Stimulated activated CD8-positive, alpha-beta memory T cell treated with anti-CD3 and anti-CD28 coated beads, Interleukin-4, amount 100 ng/mL, for 24 hours (primary cell): Measurements from ENCODE around the gene USP37.

Experiments used
- DNase-seq: peaks from one replicate; pipeline ENCODE4 v3.0.0-alpha.2; 2020; ENCODE audit warnings: low read depth

Gene USP37, protein sequence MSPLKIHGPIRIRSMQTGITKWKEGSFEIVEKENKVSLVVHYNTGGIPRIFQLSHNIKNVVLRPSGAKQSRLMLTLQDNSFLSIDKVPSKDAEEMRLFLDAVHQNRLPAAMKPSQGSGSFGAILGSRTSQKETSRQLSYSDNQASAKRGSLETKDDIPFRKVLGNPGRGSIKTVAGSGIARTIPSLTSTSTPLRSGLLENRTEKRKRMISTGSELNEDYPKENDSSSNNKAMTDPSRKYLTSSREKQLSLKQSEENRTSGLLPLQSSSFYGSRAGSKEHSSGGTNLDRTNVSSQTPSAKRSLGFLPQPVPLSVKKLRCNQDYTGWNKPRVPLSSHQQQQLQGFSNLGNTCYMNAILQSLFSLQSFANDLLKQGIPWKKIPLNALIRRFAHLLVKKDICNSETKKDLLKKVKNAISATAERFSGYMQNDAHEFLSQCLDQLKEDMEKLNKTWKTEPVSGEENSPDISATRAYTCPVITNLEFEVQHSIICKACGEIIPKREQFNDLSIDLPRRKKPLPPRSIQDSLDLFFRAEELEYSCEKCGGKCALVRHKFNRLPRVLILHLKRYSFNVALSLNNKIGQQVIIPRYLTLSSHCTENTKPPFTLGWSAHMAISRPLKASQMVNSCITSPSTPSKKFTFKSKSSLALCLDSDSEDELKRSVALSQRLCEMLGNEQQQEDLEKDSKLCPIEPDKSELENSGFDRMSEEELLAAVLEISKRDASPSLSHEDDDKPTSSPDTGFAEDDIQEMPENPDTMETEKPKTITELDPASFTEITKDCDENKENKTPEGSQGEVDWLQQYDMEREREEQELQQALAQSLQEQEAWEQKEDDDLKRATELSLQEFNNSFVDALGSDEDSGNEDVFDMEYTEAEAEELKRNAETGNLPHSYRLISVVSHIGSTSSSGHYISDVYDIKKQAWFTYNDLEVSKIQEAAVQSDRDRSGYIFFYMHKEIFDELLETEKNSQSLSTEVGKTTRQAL

DNA sequence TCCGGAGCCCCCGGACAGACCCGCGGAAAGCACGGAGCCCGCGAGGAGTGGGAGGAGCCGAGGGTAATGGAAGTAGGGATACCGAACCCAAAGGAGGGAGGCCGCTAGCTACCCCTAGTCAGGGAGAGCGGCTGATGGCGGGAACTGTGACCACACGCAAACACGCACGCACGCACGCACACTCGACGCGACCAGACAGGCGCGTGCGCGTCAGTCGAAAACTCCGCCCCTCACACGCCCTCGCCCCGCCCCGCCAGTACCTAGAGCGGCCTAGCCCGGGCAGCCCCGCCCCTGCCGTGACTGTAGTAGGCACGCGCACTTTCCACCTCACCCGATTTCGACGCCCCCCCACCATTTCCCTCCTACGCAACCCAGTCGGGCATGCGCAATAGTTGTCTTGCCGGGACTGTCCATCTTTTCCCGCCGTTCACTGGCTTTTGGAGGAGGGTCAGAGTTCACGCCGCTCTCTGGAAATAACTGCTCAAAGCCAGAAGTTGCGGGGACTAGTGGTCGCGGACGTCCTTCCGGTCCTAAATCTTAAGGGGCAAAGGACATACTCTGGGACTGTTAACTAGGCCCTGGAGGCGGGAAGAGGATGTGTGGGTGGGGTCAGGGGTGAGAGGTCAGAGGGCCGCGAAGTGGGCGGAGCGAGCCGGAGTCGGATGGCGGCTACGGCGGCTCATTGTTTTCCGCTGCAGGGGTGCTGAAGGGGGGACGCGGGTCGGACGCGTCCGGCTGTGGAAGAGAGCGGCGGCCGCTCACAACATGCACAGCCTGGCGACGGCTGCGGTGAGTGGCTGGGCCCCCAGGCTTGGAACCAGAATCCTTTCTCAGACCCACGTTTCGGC is at the start of gene USP37, which contains the start of gene CNOT9:
Gene USP37, minus strand, starts transcription at position 162 of the 848 bp plus-strand sequence. CDS start 9,698 bp downstream, outside the sequence.
Gene CNOT9, plus strand, starts transcription at position 650 of the 848 bp plus-strand sequence. Its CDS starts 116 bp downstream, at position 766.
- DNase-seq = peak; percentile 100

- DNase-seq = no peak
Measured at GRCh38 chr2:218615868-218616315, 47.7 kb upstream of the USP37 start.

DNA sequence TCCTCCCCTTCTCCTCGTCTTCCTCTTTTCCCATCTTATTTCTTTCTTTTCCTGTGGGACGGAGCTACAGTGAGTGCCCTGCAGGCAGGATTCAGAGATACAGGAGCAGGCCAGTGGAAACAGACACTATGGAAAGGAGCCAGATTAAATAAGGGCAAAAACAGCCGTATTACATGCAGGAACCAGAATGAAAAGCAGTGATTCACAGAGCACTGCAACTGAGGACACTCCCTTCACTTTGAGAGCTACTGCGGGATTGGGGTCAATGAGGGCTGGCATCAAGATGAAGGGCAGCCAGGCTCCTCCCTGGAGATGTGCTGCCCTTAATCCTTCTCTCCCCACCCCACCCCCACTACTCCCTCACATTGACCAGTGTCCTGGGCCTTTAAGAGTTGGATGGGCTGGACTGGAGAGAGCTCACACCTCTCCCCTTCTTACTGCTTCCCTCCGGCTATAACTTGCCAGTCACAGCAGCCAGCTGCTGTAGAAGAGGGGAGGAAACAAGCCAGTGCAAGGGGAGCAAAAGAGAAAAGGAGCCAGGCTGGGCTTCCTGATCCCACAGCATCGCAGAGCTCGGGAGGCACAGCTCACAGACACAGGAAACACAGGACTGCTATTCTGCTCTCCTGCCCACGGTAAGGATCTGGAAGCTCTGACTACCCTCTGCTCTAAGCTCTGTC is 39.4 kb upstream of the USP37 start, which contains the start of gene PLCD4:
Gene PLCD4, plus strand, starts transcription at position 464 of the 680 bp plus-strand sequence. CDS start 7,841 bp downstream, outside the sequence.
- no peak for DNase-seq

GRCh38 chr2:218605432-218605831 is 37.3 kb upstream of the USP37 start:
- DNase-seq = no peak

DNA sequence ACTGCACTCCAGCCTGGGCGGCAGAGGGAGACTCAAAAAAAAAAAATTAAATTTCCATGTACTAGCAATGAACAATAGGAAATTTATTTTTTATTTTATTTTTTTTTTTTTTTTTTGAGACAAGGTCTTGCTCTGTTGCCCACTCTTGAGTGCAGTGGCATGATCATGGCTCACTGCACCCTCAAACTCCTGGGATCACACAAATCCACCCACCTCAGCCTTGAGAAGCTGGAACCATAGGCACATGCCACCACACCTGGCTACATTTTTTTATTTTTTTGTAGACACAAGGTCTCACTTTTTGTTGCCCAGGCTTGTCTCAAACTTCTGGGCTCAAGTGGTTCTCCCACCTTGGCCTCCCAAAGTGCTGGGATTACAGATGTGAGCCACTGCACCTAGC is 17.4 kb upstream of the USP37 start:
- no peak for DNase-seq

DNA sequence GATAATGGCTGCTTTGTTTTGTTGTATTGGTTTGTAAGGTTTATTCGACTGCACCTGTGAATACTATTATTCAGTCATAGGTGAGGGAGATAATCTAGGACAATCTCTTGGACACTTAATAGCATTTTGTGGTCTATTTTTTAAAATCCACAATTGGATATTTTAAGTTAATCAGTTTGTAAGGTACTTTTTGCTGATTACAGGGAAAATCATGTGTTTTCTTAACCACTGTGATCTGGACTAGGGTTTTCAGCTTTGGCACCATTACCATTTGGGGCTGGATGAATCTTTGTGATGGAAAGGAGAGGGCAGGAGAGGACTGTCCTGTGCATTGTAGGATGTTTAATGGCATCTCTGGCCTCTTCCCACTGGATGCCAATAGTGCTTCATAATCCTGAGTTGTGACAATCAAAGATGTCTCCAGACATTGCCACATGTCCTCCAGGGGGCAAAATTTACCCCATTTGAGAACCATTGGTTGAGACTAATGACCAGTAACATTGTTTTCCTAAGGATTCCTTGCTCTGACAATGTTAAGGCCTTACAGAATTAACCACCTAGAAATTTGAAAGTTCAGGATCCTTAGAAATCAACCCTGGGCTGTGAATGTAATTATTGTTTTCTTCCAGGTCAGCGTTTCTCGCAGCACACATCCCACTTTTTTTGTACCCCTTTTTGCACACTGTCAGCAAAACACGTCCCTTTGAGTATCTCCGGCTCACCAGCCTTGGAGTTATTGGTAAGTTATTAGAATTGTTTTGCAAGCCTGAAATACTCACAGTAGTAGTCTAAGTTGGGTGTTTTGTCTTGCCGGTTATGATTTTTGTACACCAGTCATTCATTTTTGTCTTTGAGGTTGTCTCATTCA is 16.1 kb upstream of the USP37 start:
- DNase-seq = no peak

GRCh38 chr2:218582076-218582475 is 13.9 kb upstream of the USP37 start:
- no peak for DNase-seq

DNA sequence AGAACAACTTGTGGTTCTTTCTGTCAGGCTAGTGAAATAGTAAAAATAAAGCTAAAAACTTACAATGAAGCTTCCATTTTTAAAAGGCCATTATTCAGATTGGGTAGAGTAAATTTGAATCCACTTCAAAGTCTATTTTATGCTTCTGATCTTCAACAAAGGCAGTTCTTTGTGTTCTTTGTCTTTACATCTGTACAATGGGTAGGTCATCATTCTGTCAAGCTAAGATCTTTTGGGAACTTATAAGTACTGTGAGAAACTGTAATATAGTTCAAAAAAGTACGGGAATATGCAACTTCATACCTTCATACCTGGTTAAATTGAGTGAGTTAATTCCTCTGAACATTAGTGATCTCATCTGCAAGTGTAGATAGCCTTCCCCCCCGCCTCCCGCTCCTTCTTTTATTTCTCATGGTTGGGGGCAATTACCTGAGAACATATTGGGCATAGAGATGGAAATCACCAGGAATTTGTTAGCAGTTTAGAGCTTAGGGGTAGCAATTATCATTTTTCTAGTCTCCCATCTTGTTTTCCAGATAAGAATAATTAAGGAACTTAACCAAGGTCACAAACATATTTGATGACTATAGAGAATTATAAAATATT is 10.2 kb upstream of the USP37 start:
- no peak for DNase-seq

GRCh38 chr2:218577482-218578220 is 9.5 kb upstream of the USP37 start:
- DNase-seq = no peak

DNA sequence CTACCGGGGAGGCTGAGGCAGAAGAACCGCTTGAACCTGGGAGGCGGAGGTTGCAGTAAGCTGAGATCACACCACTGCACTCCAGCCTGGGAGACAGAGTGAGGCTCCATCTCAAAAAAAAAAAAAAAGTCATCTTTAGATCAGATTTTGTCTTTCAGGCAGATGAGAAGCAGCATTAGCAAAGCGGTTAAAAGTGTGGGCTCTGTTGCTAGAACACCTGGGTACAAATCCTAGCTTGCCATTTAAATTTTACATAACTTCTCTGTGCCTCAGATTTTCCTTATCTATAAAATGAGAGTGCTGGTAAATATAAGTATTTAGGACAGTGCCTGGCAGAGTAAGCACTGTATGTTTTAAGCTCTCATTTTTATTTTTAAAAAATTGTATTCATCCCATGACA is 8.7 kb upstream of the USP37 start:
- no peak for DNase-seq

- DNase-seq = no peak
Measured at GRCh38 chr2:218570850-218571249, 2.7 kb upstream of the USP37 start.

DNA sequence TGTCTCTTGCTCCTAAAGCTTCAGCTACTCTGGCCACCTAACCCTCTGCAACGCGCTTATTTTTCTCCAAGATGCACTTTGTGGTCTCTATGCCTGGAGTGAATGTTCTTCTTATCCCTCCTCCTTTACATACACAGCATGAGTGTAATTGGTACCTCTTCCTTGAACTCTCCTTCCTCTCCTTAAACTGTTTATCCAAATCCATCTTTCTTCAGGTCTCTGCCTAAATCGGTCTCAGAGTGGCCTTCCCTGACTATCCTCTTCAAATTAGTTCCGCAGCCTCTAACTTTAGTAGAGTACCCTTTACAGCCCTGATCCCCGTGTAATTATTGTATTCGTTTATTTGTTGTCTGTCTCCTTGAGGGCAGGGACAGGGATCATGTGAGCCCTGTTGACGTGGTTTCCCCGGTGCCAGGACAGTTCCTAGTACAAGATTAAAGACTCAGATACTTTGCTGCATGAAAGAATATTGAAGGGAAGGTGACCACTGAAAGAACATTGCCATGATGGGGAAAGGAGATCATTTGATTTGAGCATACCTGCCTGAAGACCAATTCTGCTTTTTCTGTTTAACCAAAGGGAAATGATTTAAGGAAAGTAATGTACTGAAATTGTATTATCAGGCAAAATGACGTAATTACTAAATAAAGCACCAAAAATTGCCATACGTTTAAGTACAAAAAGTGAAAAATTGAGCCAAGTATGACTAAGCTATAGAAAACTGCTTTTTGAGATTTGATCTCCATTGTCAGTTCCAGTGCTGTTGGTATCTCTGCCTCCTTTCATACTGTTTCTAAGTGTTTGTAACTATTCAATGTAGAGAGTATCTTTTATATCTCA is 1.7 kb upstream of the USP37 start:
- DNase-seq = no peak

DNA sequence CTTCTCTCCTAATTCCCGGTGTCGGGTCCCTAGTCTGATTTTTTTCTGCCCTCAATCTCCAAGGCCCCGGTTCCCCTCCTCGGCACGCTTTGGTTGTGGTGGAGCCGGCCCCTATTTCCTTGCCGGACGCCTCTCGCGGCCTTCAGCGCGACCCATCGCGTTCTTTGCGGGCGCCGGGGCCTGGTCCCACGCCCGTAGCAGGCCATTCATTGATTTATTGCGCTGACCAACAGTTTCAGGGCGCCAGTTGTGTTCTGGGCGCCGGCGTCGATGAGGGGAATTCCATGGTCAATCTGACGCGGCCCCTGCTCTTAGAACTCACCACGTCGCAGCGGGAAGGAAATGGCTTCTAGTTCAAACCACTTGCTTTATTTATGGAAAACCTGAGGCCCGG is 884 bp upstream of the USP37 start:
- peak; percentile 33 for DNase-seq

DNA sequence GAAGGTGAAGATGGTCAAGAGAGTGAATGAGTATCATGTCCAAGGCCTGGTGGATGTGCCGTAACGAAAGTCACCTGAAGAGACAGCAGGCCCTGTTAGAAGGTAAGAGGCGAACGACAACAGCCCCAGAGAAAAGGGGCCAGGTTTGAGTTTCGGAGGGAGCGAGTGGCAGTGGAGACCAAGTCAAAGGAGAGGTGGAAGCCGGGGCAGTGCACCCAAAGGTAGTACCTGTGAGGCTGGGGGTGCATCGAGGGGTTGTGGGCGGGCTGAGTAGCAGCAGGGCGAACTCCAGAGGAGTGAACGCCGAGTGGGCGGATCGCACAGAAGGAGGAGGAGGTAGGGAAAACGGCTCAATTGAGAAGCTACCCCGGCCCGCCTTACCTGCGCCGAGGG is 358 bp downstream of the USP37 start:
- no peak for DNase-seq

DNA sequence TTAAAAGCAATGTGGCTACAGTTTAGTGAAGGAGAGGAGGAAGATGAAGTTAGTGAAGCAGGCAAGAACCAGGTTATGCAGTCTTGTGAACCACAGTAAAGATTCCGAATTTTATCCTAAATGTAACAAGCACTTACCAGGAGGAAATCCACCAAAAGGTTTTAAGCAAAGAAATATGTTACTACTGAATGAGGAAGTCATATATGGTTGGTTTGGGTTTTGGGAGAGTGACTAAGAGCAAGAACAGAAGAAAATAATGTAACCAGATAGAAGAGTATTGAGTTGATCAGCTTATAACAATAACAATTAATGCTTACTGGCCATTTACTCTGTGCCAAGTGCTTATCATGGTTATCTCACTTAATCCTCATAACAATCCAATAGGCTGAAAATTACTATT is 1.9 kb downstream of the USP37 start:
- no peak for DNase-seq

DNA sequence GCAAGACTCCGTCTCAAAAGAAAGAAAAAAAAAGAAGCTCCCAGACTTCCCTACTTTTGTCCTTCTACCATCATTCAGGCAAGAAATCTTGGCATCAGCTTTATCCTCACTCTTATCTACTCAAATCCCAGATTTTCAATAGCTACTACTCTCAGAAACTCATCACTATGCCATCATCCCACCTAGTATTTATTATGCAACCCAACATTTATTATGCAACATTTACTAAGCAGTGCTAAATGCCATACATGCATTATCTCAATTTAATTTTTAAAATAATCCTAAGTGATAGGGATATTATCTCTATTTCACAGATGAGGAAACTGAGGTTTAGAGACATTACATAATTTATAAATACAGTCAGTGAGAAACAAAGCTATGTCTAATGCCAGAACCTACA is 4.1 kb downstream of the USP37 start:
- DNase-seq = no peak

DNA sequence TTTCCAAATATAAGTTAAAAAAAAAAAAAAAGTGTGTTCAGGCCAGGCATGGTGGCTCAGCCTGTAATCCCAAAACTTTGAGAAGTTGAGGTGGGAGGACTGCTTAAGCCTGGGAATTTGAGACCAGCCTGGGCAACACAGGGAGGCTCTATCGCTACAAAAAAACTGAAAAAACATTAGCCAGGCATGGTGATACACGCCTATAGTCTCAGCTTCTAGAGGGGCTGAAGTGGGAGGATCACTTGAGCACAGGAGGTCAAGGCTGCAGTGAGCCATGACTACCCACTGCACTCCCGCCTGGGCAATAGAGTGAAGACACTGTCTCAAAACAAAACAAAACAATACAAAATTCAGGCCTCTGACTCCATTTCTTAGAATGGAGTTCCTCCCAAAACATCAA is 9.2 kb downstream of the USP37 start:
- no peak for DNase-seq

GRCh38 chr2:218557941-218558340 is 10.2 kb downstream of the USP37 start:
- DNase-seq = no peak
